ENCODE results near the gene CWH43.

DNA sequence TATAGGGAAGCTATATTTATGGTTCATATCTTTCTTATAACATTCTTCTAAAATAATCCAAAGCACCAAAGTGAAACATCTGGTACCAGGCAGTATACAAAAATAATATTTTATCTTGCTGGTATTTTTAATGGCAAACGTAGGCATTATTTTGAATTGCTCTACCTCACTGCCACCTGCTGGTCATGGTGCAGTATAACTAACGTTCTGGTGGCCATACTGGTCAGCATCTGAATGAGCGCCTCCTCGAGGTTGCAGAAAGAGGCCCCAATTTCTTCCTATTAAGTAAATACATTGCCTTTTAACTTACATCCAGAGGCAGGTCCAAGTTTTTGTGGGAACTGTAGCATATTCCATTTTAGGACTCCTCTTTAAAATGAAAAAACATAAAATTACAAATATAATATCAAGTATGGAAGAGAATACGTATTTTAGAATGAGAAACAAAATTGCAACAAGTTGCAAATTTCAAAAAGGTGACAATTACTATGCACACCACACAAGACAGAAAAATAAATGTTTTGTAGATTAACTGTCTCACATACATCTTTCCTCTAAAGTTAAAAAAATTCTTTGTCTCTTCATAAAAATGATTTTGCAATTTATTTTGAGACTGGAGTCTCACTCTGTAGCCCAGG lies 22.9 kb upstream of the CWH43 start:
- TF ChIP-seq CTCF (IDR thresholded peaks at IDR 0.05) (peak; percentile 88 to 98 (median 96)), POLR2A (IDR thresholded peaks at IDR 0.05) (no peak)

Data from esophagus squamous epithelium (tissue), 4 donors.